ENCODE results near the gene HSD17B14.

DNA sequence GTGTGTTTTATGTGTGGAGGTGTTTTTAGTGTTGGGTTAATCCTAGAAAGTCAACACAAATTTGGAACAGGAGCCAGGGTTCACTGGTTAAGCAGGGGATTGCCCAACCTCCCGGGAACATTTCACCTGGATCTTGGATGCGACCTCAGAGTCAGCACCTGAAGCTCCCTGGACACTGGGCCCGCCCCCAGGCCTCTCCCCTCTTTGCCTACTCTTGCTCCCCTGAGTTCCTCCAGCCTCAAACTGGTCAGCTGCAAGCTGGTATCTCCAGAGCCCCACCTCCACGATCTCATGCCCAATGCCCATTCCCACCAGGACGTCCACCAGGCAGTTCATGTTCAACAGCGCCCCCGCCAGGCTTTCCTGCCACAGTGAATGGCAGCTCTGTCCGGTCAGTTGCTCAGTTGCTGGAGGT, 9.7 kb downstream of the HSD17B14 start:
- TF ChIP-seq, protein P1, sequence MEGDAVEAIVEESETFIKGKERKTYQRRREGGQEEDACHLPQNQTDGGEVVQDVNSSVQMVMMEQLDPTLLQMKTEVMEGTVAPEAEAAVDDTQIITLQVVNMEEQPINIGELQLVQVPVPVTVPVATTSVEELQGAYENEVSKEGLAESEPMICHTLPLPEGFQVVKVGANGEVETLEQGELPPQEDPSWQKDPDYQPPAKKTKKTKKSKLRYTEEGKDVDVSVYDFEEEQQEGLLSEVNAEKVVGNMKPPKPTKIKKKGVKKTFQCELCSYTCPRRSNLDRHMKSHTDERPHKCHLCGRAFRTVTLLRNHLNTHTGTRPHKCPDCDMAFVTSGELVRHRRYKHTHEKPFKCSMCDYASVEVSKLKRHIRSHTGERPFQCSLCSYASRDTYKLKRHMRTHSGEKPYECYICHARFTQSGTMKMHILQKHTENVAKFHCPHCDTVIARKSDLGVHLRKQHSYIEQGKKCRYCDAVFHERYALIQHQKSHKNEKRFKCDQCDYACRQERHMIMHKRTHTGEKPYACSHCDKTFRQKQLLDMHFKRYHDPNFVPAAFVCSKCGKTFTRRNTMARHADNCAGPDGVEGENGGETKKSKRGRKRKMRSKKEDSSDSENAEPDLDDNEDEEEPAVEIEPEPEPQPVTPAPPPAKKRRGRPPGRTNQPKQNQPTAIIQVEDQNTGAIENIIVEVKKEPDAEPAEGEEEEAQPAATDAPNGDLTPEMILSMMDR (IDR thresholded peaks at IDR 0.05), result no peak
- TF ChIP-seq POLR2A (IDR thresholded peaks at IDR 0.05), result no peak

Measured in uterus (tissue), 2 donors.